ENCODE results near the gene LPAR3. TPM values are rescaled to one million over a fixed set of nuclear protein-coding genes. Genes with fewer than 3 reads are reported as not detected.

The LPAR3 gene
- total and polyA plus RNA-seq, 9 donors: 0.05 to 0.50 (median 0.20) TPM

- Histone ChIP-seq H3K27ac (ENCODE audit: low read length) (no peak overlapping the region), H3K9me3 (replicated peaks; ENCODE audit: control insufficient read depth, low read depth, low read length) (no peaks in the 10 kb centered on the region), H3K36me3 (ENCODE audit: control insufficient read depth, insufficient read depth, low read length) (no peaks in the 10 kb centered on the region), H3K4me1 (ENCODE audit: control insufficient read depth, insufficient read depth, low read length) (no peaks in the 10 kb centered on the region), H3K4me3 (ENCODE audit: low read length) (no peak overlapping the region), H3K27me3 (ENCODE audit: control insufficient read depth, insufficient read depth, low read length) (no peaks in the 10 kb centered on the region)
- DNase-seq: no peak
- 77% methylated on average over 2 of the region's 5 CpGs for WGBS (ENCODE audit: insufficient coverage)
These were observed 62.9 kb downstream of the LPAR3 start for GRCh38 chr1:84830136-84830535.

GRCh38 chr1:84827976-84828375 is 65.0 kb downstream of the LPAR3 start:
- Histone ChIP-seq H3K27ac (ENCODE audit: low read length) (no peak overlapping the region), H3K4me1 (ENCODE audit: control insufficient read depth, insufficient read depth, low read length) (no peaks in the 10 kb centered on the region), H3K4me3 (ENCODE audit: low read length) (no peak overlapping the region), H3K36me3 (ENCODE audit: control insufficient read depth, insufficient read depth, low read length) (no peaks in the 10 kb centered on the region), H3K27me3 (ENCODE audit: control insufficient read depth, insufficient read depth, low read length) (no peaks in the 10 kb centered on the region), H3K9me3 (replicated peaks; ENCODE audit: control insufficient read depth, low read depth, low read length) (no peaks in the 10 kb centered on the region)
- no peak for DNase-seq
- WGBS (ENCODE audit: insufficient coverage): no CpG with 5 or more reads among the region's 3 CpGs

GRCh38 chr1:84827555-84827954 is 65.5 kb downstream of the LPAR3 start:
- Histone ChIP-seq H3K4me1 (ENCODE audit: control insufficient read depth, insufficient read depth, low read length) (no peaks in the 10 kb centered on the region), H3K36me3 (ENCODE audit: control insufficient read depth, insufficient read depth, low read length) (no peaks in the 10 kb centered on the region), H3K9me3 (replicated peaks; ENCODE audit: control insufficient read depth, low read depth, low read length) (no peaks in the 10 kb centered on the region), H3K27me3 (ENCODE audit: control insufficient read depth, insufficient read depth, low read length) (no peaks in the 10 kb centered on the region), H3K27ac (ENCODE audit: low read length) (no peak overlapping the region), H3K4me3 (ENCODE audit: low read length) (no peak overlapping the region)
- DNase-seq: no peak
- 89% methylated on average over 3 of the region's 3 CpGs for WGBS (ENCODE audit: insufficient coverage)

GRCh38 chr1:84825161-84825560 is 67.8 kb downstream of the LPAR3 start:
- no peak overlapping the region for H3K4me3 ChIP-seq (ENCODE audit: low read length)
- no peaks in the 10 kb centered on the region for H3K9me3 ChIP-seq (replicated peaks; ENCODE audit: control insufficient read depth, low read depth, low read length)
- DNase-seq: no peak
- no peak overlapping the region for H3K27ac ChIP-seq (ENCODE audit: low read length)
- H3K36me3 ChIP-seq (ENCODE audit: control insufficient read depth, insufficient read depth, low read length): no peaks in the 10 kb centered on the region
- WGBS (ENCODE audit: insufficient coverage): 75% methylated on average over 1 of the region's 3 CpGs
- H3K27me3 ChIP-seq (ENCODE audit: control insufficient read depth, insufficient read depth, low read length): no peaks in the 10 kb centered on the region
- H3K4me1 ChIP-seq (ENCODE audit: control insufficient read depth, insufficient read depth, low read length): no peaks in the 10 kb centered on the region

GRCh38 chr1:84823991-84824390 is 69.0 kb downstream of the LPAR3 start:
- Histone ChIP-seq H3K9me3 (replicated peaks; ENCODE audit: control insufficient read depth, low read depth, low read length) (no peaks in the 10 kb centered on the region), H3K27ac (ENCODE audit: low read length) (no peak overlapping the region), H3K36me3 (ENCODE audit: control insufficient read depth, insufficient read depth, low read length) (no peaks in the 10 kb centered on the region), H3K4me1 (ENCODE audit: control insufficient read depth, insufficient read depth, low read length) (no peaks in the 10 kb centered on the region), H3K4me3 (ENCODE audit: low read length) (no peak overlapping the region), H3K27me3 (ENCODE audit: control insufficient read depth, insufficient read depth, low read length) (no peaks in the 10 kb centered on the region)
- WGBS (ENCODE audit: insufficient coverage): no CpG with 5 or more reads among the region's 1 CpG
- DNase-seq: no peak

- no peaks in the 10 kb centered on the region for H3K4me1 ChIP-seq (ENCODE audit: control insufficient read depth, insufficient read depth, low read length)
- no peak overlapping the region for H3K27ac ChIP-seq (ENCODE audit: low read length)
- H3K36me3 ChIP-seq (ENCODE audit: control insufficient read depth, insufficient read depth, low read length): no peaks in the 10 kb centered on the region
- H3K27me3 ChIP-seq (ENCODE audit: control insufficient read depth, insufficient read depth, low read length): no peaks in the 10 kb centered on the region
- no peak for DNase-seq
- no peak overlapping the region for H3K4me3 ChIP-seq (ENCODE audit: low read length)
- H3K9me3 ChIP-seq (replicated peaks; ENCODE audit: control insufficient read depth, low read depth, low read length): no peaks in the 10 kb centered on the region
These were observed 69.5 kb downstream of the LPAR3 start for GRCh38 chr1:84823511-84823910.

GRCh38 chr1:84810343-84810742 is 82.7 kb downstream of the LPAR3 start:
- WGBS (ENCODE audit: insufficient coverage): 90% methylated on average over 3 of the region's 9 CpGs
- DNase-seq: no peak
- no peaks in the 10 kb centered on the region for H3K9me3 ChIP-seq (replicated peaks; ENCODE audit: control insufficient read depth, low read depth, low read length)
- no peak overlapping the region for H3K27ac ChIP-seq (ENCODE audit: low read length)
- H3K4me1 ChIP-seq (ENCODE audit: control insufficient read depth, insufficient read depth, low read length): no peaks in the 10 kb centered on the region
- H3K27me3 ChIP-seq (ENCODE audit: control insufficient read depth, insufficient read depth, low read length): no peaks in the 10 kb centered on the region
- no peaks in the 10 kb centered on the region for H3K36me3 ChIP-seq (ENCODE audit: control insufficient read depth, insufficient read depth, low read length)
- no peak overlapping the region for H3K4me3 ChIP-seq (ENCODE audit: low read length)

- WGBS (ENCODE audit: insufficient coverage): 86% methylated on average over 1 of the region's 3 CpGs
- H3K27me3 ChIP-seq (ENCODE audit: control insufficient read depth, insufficient read depth, low read length): no peaks in the 10 kb centered on the region
- H3K9me3 ChIP-seq (replicated peaks; ENCODE audit: control insufficient read depth, low read depth, low read length): no peaks in the 10 kb centered on the region
- H3K4me3 ChIP-seq (ENCODE audit: low read length): no peak overlapping the region
- no peak overlapping the region for H3K27ac ChIP-seq (ENCODE audit: low read length)
- H3K4me1 ChIP-seq (ENCODE audit: control insufficient read depth, insufficient read depth, low read length): no peaks in the 10 kb centered on the region
- no peak for DNase-seq
- no peaks in the 10 kb centered on the region for H3K36me3 ChIP-seq (ENCODE audit: control insufficient read depth, insufficient read depth, low read length)
These were observed 84.0 kb downstream of the LPAR3 start for GRCh38 chr1:84809023-84809422.

- Histone ChIP-seq H3K36me3 (ENCODE audit: control insufficient read depth, insufficient read depth, low read length) (no peaks in the 10 kb centered on the region), H3K4me1 (ENCODE audit: control insufficient read depth, insufficient read depth, low read length) (no peaks in the 10 kb centered on the region), H3K27ac (ENCODE audit: low read length) (no peak overlapping the region), H3K4me3 (ENCODE audit: low read length) (no peak overlapping the region), H3K9me3 (replicated peaks; ENCODE audit: control insufficient read depth, low read depth, low read length) (no peaks in the 10 kb centered on the region), H3K27me3 (ENCODE audit: control insufficient read depth, insufficient read depth, low read length) (no peaks in the 10 kb centered on the region)
- 100% methylated on average over 1 of the region's 1 CpG for WGBS (ENCODE audit: insufficient coverage)
- DNase-seq: no peak
These were observed 89.4 kb downstream of the LPAR3 start for GRCh38 chr1:84803604-84804003.

- no peak overlapping the region for H3K4me3 ChIP-seq (ENCODE audit: low read length)
- WGBS (ENCODE audit: insufficient coverage): no CpG with 5 or more reads among the region's 1 CpG
- DNase-seq: no peak
- no peak overlapping the region for H3K27ac ChIP-seq (ENCODE audit: low read length)
- H3K4me1 ChIP-seq (ENCODE audit: control insufficient read depth, insufficient read depth, low read length): no peaks in the 10 kb centered on the region
- no peaks in the 10 kb centered on the region for H3K36me3 ChIP-seq (ENCODE audit: control insufficient read depth, insufficient read depth, low read length)
- no peaks in the 10 kb centered on the region for H3K9me3 ChIP-seq (replicated peaks; ENCODE audit: control insufficient read depth, low read depth, low read length)
- H3K27me3 ChIP-seq (ENCODE audit: control insufficient read depth, insufficient read depth, low read length): no peaks in the 10 kb centered on the region
These were observed 90.3 kb downstream of the LPAR3 start for GRCh38 chr1:84802567-84803232.
